Kidney (tissue), 14 donors: ENCODE data around the gene INHA. TPM values are rescaled to one million over a fixed set of nuclear protein-coding genes. Genes with fewer than 3 reads are reported as not detected.

Experiments
- DNase-seq, 5 donors: peaks; one replicate each; pipeline ENCODE4 v3.0.0-alpha.2; 2013 to 2020
- FAIRE-seq: peaks from 2 replicates; lab custom pipeline; 2012; peaks lifted over from hg19 to GRCh38; lab: Jason Lieb, UNC
- H3K27ac ChIP-seq, 2 donors: one replicate each; pipeline ENCODE4 v1.7.0; 2013; ENCODE audit warnings: low read depth in 2 of 2, low read length in 2 of 2, inconsistent platforms in 1 of 2
- H3K27me3 ChIP-seq: one replicate; pipeline ENCODE4 v1.7.1; 2013; ENCODE audit warnings: low read length, inconsistent platforms; ENCODE audit not compliant: control insufficient read depth, insufficient read depth
- H3K36me3 ChIP-seq, 3 donors: one replicate each; pipeline versions ENCODE4 v1.7.0 to v1.7.1; 2013; ENCODE audit warnings: low read length in 3 of 3, control low read depth in 1 of 3, inconsistent platforms in 1 of 3; ENCODE audit not compliant: insufficient read depth in 3 of 3, control insufficient read depth in 2 of 3
- H3K4me1 ChIP-seq, 3 donors: one replicate each; pipeline versions ENCODE4 v1.7.0 to v1.7.1; 2013; ENCODE audit warnings: low read length in 3 of 3, inconsistent platforms in 1 of 3, low read depth in 1 of 3; ENCODE audit not compliant: control insufficient read depth in 2 of 3, insufficient read depth in 2 of 3
- H3K4me3 ChIP-seq, 3 donors: one replicate each; pipeline versions ENCODE4 v1.7.0 to v1.8.1; 2013; ENCODE audit warnings: low read length in 3 of 3, control low read depth in 1 of 3, inconsistent platforms in 1 of 3
- H3K9ac ChIP-seq, 3 donors: one replicate each; pipeline versions ENCODE4 v1.7.0 to v1.7.1; 2013; ENCODE audit warnings: low read length in 3 of 3, control low read depth in 1 of 3, inconsistent platforms in 1 of 3
- H3K9me3 ChIP-seq, 3 donors: one replicate each; pipeline versions ENCODE4 v1.7.0 to v1.7.1; 2013; ENCODE audit warnings: low read length in 3 of 3, control low read depth in 1 of 3, inconsistent platforms in 1 of 3; ENCODE audit not compliant: control insufficient read depth in 2 of 3, insufficient read depth in 1 of 3
- CTCF ChIP-seq: IDR thresholded peaks from 3 replicates; pipeline ENCODE4 v1.5.1; 2012; ENCODE audit warnings: mild to moderate bottlenecking, moderate library complexity, borderline replicate concordance; ENCODE audit not compliant: insufficient read depth; ENCODE audit errors: extremely low read depth
- intact Hi-C: fragments of 100-400 bp; cut with DNase I; formaldehyde crosslinking; loops from one replicate; pipeline ENCODE4 v1.11.1; 2022
- polyA plus RNA-seq: library from polyadenylated mRNA; stranded (reverse); fragments of 350-450 nt; fragmentation: Illumina TruSeq; extraction: RNeasy Lipid Tissue Mini Kit (QIAGEN cat#74804); gene quantifications from one replicate; pipeline ENCODE4 v1.2.3, GENCODE V29; 2014; ENCODE audit warnings: low read depth, low replicate concordance; ENCODE audit not compliant: insufficient read depth
- total RNA-seq: library from RNA; stranded (reverse); fragmentation: NEBNext Ultra II Directional; extraction: Animal tissue kit (Norgen Biotek cat#: 25700); gene quantifications from one replicate; pipeline ENCODE4 v1.2.1, GENCODE V29; 2021
- donor health status: control.
- donor health status: control.
- donor health status: control.
- donor health status: control.
- donor health status: control.
- donor health status: DM: yes; HTN: yes; CAD: no.
- donor health status: Normal renal cell carcinoma (clear cell type).

INHA gene
- total and polyA plus RNA-seq, 2 donors from 2014 or later, result 1.2 to 2.5 TPM

GRCh38 chr2:219573166-219573565, 1.1 kb downstream of the INHA start:
- Histone ChIP-seq H3K4me3 (no peak overlapping the region), H3K36me3 (no peaks in the 10 kb centered on the region), H3K27ac (no peak overlapping the region), H3K9ac (no peak overlapping the region), H3K4me1 (peaks cover 0 to 11% (median 10%) of the 10 kb centered on the region in 3 donors), H3K9me3 (no peaks in the 10 kb centered on the region), H3K27me3 (no peaks in the 10 kb centered on the region)
- intact Hi-C loops, result no loop called here
- DNase-seq, result no peak
- FAIRE-seq, result no peak
- TF ChIP-seq CTCF, result no peak

- Histone ChIP-seq H3K27ac (no peak overlapping the region), H3K4me3 (no peak overlapping the region), H3K9me3 (no peaks in the 10 kb centered on the region), H3K36me3 (no peaks in the 10 kb centered on the region), H3K4me1 (peaks cover 0 to 11% (median 4%) of the 10 kb centered on the region in 3 donors), H3K27me3 (no peaks in the 10 kb centered on the region), H3K9ac (no peak overlapping the region)
- DNase-seq (no peak), FAIRE-seq (no peak)
- TF ChIP-seq CTCF, result no peak
- intact Hi-C loops, result no loop called here
Observed at GRCh38 chr2:219574484-219575311, 2.6 kb downstream of the INHA start.

- Histone ChIP-seq H3K9me3 (no peaks in the 10 kb centered on the region), H3K27me3 (no peaks in the 10 kb centered on the region), H3K4me3 (no peak overlapping the region), H3K27ac (no peak overlapping the region), H3K9ac (no peak overlapping the region), H3K4me1 (peaks cover 0 to 4% (median 0%) of the 10 kb centered on the region in 3 donors), H3K36me3 (no peaks in the 10 kb centered on the region)
- FAIRE-seq (no peak), DNase-seq (no peak)
- intact Hi-C loops, result no loop called here
- TF ChIP-seq CTCF, result no peak
Observed at GRCh38 chr2:219575566-219576504, 3.7 kb downstream of the INHA start.
